Karpas-422 (cell line): Measurements from ENCODE around the gene NSD1. TPM values are rescaled to one million over a fixed set of nuclear protein-coding genes. Genes with fewer than 3 reads are reported as not detected.

ENCODE experiments used
- DNase-seq: peaks from one replicate; pipeline ENCODE4 v3.0.0-alpha.2; 2015
- H2AFZ ChIP-seq: fragments of 200-600 bp; sonication (generic); 2 replicates; pipeline ENCODE4 v1.6.1; 2014; ENCODE audit warnings: antibody characterized with exemption, low read length, mixed read lengths
- H3K27ac ChIP-seq: fragments of 200-600 bp; sonication (generic); 2 replicates; pipeline ENCODE4 v1.5.1; 2014; ENCODE audit warnings: mild to moderate bottlenecking, low read length, moderate library complexity
- H3K27me3 ChIP-seq: fragments of 200-600 bp; sonication (generic); 2 replicates; pipeline ENCODE4 v1.6.1; 2014; ENCODE audit warnings: low read length, mixed read lengths
- H3K36me3 ChIP-seq: fragments of 200-600 bp; sonication (generic); 2 replicates; pipeline ENCODE4 v1.6.1; 2014; ENCODE audit warnings: low read length, mixed read lengths; ENCODE audit not compliant: insufficient read depth
- H3K4me1 ChIP-seq: fragments of 200-600 bp; sonication (generic); 2 replicates; pipeline ENCODE4 v1.6.1; 2014; ENCODE audit warnings: mild to moderate bottlenecking, low read length, mixed read lengths
- H3K4me2 ChIP-seq: fragments of 200-600 bp; sonication (generic); 2 replicates; pipeline ENCODE4 v1.6.1; 2014; ENCODE audit warnings: low read length, low read depth, mild to moderate bottlenecking; ENCODE audit not compliant: poor library complexity, severe bottlenecking
- H3K4me3 ChIP-seq: fragments of 200-600 bp; sonication (generic); 2 replicates; pipeline ENCODE4 v1.5.1; 2014; ENCODE audit warnings: mild to moderate bottlenecking, antibody characterized with exemption, low read length, mixed read lengths
- H3K79me2 ChIP-seq: fragments of 200-600 bp; sonication (generic); 2 replicates; pipeline ENCODE4 v1.6.1; 2014; ENCODE audit warnings: mild to moderate bottlenecking, low read length, mixed read lengths
- H3K9ac ChIP-seq: fragments of 200-600 bp; sonication (generic); 2 replicates; pipeline ENCODE4 v1.6.0; 2014; ENCODE audit warnings: low read length
- H3K9me2 ChIP-seq: fragments of 200-600 bp; sonication (generic), shearing (Covaris generic); replicated peaks from 2 replicates; pipeline ENCODE4 v1.6.0; 2014; ENCODE audit warnings: mild to moderate bottlenecking, low read length, moderate library complexity; ENCODE audit not compliant: insufficient read depth
- H3K9me3 ChIP-seq: fragments of 300-700, 200-600 bp; sonication (generic); 2 replicates; pipeline ENCODE4 v1.6.1; 2014; ENCODE audit warnings: low read length, mixed read lengths
- H4K20me1 ChIP-seq: fragments of 200-600 bp; sonication (generic); 2 replicates; pipeline ENCODE4 v1.6.1; 2014; ENCODE audit warnings: mild to moderate bottlenecking, antibody characterized with exemption, low read length, low read depth; ENCODE audit not compliant: insufficient read depth
- total RNA-seq: library from RNA; depleted of rRNA; stranded (reverse); fragments of >200 nt; shearing (Covaris generic); gene quantifications from 2 replicates; pipeline ENCODE4 v1.2.3, GENCODE V29; 2014; ENCODE audit warnings: low replicate concordance

Gene NSD1
- total RNA-seq, 1 experiment from 2014 or later, result 70.9 TPM

GRCh38 chr5:177330991-177331842 is 197.6 kb downstream of the NSD1 start:
- H2AFZ ChIP-seq, result no peak overlapping the region
- no peaks in the 10 kb centered on the region for H3K79me2 ChIP-seq
- no peaks in the 10 kb centered on the region for H3K9me3 ChIP-seq
- H3K27me3 ChIP-seq, result no peaks in the 10 kb centered on the region
- H3K27ac ChIP-seq, result no peak overlapping the region
- peaks cover 5% of the 10 kb centered on the region; the same call in 1 of the 2 replicates for H4K20me1 ChIP-seq
- no peaks in the 10 kb centered on the region for H3K9me2 ChIP-seq
- peaks cover 11% of the 10 kb centered on the region; the same call in 1 of the 2 replicates for H3K36me3 ChIP-seq
- H3K4me2 ChIP-seq, result no peak overlapping the region
- H3K9ac ChIP-seq, result no peak overlapping the region
- H3K4me1 ChIP-seq, result no peaks in the 10 kb centered on the region
- DNase-seq, result no peak
- no peak overlapping the region for H3K4me3 ChIP-seq

GRCh38 chr5:177332031-177332895 is 198.7 kb downstream of the NSD1 start:
- Histone ChIP-seq H3K27ac (no peak overlapping the region), H3K36me3 (peaks cover 11% of the 10 kb centered on the region; the same call in 1 of the 2 replicates), H3K4me1 (no peaks in the 10 kb centered on the region), H2AFZ (no peak overlapping the region), H3K9me3 (no peaks in the 10 kb centered on the region), H3K9ac (no peak overlapping the region), H3K9me2 (no peaks in the 10 kb centered on the region), H3K4me2 (no peak overlapping the region), H3K79me2 (no peaks in the 10 kb centered on the region), H3K27me3 (no peaks in the 10 kb centered on the region), H3K4me3 (no peak overlapping the region), H4K20me1 (peaks cover 5% of the 10 kb centered on the region; the same call in 1 of the 2 replicates)
- DNase-seq, result no peak

DNA sequence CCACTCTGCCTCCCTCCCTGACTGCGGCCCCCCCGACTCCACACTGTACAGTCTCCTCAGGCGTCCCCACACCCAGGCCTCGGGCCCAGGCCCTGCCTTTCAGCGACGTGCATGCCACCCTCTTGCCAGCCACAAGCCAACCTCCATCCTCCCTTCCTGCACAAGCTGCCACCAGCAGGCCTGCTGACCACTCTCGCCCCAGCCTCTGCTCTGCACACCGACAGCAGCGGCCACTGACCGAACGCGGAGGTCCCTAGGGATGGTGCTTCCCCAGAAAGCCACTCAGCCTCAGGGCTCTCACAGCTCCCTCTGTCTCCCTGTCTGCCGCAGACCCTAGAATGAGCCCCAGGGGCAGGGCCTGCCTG is 199.3 kb downstream of the NSD1 start:
- H3K27ac ChIP-seq, result no peak overlapping the region
- no peak overlapping the region for H3K9ac ChIP-seq
- H4K20me1 ChIP-seq, result peaks cover 5% of the 10 kb centered on the region; the same call in 1 of the 2 replicates
- H3K4me2 ChIP-seq, result no peak overlapping the region
- no peak overlapping the region for H3K4me3 ChIP-seq
- no peaks in the 10 kb centered on the region for H3K9me3 ChIP-seq
- no peaks in the 10 kb centered on the region for H3K27me3 ChIP-seq
- no peak for DNase-seq
- H3K9me2 ChIP-seq, result no peaks in the 10 kb centered on the region
- peaks cover 11% of the 10 kb centered on the region; the same call in 1 of the 2 replicates for H3K36me3 ChIP-seq
- H3K79me2 ChIP-seq, result no peaks in the 10 kb centered on the region
- H3K4me1 ChIP-seq, result no peaks in the 10 kb centered on the region
- H2AFZ ChIP-seq, result no peak overlapping the region

- H3K4me2 ChIP-seq, result no peak overlapping the region
- H3K9ac ChIP-seq, result no peak overlapping the region
- H3K4me3 ChIP-seq, result no peak overlapping the region
- no peaks in the 10 kb centered on the region for H3K9me3 ChIP-seq
- H3K27ac ChIP-seq, result no peak overlapping the region
- H3K4me1 ChIP-seq, result no peaks in the 10 kb centered on the region
- H3K9me2 ChIP-seq, result no peaks in the 10 kb centered on the region
- no peaks in the 10 kb centered on the region for H3K79me2 ChIP-seq
- no peaks in the 10 kb centered on the region for H3K27me3 ChIP-seq
- H4K20me1 ChIP-seq, result peaks cover 5% of the 10 kb centered on the region; the same call in 1 of the 2 replicates
- H3K36me3 ChIP-seq, result peaks cover 11% of the 10 kb centered on the region; the same call in 1 of the 2 replicates
- no peak overlapping the region for H2AFZ ChIP-seq
- no peak for DNase-seq
These were observed 200.0 kb downstream of the NSD1 start for GRCh38 chr5:177333420-177334154.

GRCh38 chr5:177334155-177334551 is 200.6 kb downstream of the NSD1 start:
- Histone ChIP-seq H3K79me2 (peaks cover 4% of the 10 kb centered on the region; the same call in 1 of the 2 replicates), H4K20me1 (peaks cover 6% of the 10 kb centered on the region; the same call in 1 of the 2 replicates), H3K4me2 (no peak overlapping the region), H2AFZ (no peak overlapping the region), H3K9ac (no peak overlapping the region), H3K27me3 (no peaks in the 10 kb centered on the region), H3K4me3 (no peak overlapping the region), H3K27ac (no peak overlapping the region), H3K4me1 (no peaks in the 10 kb centered on the region), H3K9me3 (no peaks in the 10 kb centered on the region), H3K36me3 (peaks cover 11% of the 10 kb centered on the region; the same call in 1 of the 2 replicates), H3K9me2 (no peaks in the 10 kb centered on the region)
- no peak for DNase-seq

DNA sequence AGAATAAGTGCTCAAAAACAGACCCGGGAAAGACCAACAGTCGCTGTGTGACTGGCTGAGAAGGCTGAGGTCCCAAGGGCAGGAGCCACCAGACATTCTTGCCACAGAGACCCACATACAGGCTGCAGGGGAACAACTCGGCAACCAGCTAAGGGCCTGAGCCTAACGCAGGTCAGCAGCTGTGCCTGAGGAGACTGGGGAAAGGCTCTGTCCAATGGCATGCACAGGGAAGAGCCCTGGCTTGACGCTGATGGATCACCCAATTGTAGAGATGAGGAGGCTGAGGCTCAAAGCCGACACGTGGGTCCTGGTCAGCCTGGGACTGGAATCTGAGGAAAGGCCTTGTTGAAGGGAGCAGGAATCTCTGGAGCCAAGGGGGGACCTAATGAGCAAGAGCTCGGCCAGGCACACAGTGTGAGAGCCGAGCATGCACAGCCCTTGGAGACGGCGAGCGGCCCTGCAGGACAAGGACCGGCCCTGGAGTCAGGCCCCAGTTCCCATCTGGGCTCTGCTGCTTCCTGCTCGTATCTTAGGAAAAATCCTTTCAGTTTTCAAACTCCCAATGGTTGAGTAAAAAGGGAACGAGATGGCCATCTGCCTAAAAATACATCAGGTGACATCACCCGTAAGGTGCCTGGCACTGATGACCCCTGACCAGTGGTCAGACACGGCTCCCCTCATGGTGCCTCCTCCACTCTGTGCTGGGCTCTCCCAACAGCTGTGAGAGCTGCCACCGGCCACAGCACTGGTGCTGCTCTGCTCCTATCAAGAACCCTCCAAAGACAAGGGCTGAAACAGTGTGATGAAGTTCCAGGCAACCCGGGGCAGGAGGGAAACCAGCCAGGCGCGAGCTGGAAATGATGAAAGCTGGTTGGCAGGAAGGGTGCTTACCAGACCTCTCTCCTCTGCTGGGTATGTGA is 201.5 kb downstream of the NSD1 start:
- Histone ChIP-seq H3K9ac (no peak overlapping the region), H3K9me2 (no peaks in the 10 kb centered on the region), H3K4me2 (no peak overlapping the region), H3K4me1 (no peaks in the 10 kb centered on the region), H3K4me3 (no peak overlapping the region), H2AFZ (no peak overlapping the region), H3K9me3 (no peaks in the 10 kb centered on the region), H3K27ac (no peak overlapping the region), H3K36me3 (peaks cover 11% of the 10 kb centered on the region; the same call in 1 of the 2 replicates), H3K79me2 (peaks cover 13% of the 10 kb centered on the region), H4K20me1 (peaks cover 9% of the 10 kb centered on the region; the same call in 1 of the 2 replicates), H3K27me3 (no peaks in the 10 kb centered on the region)
- DNase-seq, result no peak

DNA sequence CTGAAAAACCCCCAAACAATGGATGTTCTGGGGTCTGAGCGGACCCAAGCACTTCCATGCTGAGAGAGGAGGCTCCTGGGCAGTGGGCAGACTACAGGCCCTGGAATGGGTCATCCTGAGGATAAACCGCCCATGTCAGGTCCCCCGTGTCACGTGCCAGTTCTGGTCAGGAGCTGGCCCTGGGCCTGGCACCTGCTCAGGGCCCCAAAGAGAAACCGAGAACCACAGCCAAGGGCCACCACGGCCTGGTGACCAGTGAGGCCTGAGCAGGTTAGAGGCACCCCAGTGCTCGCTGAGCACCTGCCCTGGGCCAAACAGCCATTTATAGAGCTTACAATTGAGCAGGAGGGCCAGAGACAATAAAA is 202.1 kb downstream of the NSD1 start:
- no peaks in the 10 kb centered on the region for H3K9me2 ChIP-seq
- H3K79me2 ChIP-seq, result peaks cover 15% of the 10 kb centered on the region
- H3K4me1 ChIP-seq, result no peaks in the 10 kb centered on the region
- no peak for DNase-seq
- peaks cover 11% of the 10 kb centered on the region; the same call in 1 of the 2 replicates for H3K36me3 ChIP-seq
- peaks cover 9% of the 10 kb centered on the region; the same call in 1 of the 2 replicates for H4K20me1 ChIP-seq
- no peak overlapping the region for H2AFZ ChIP-seq
- H3K9ac ChIP-seq, result no peak overlapping the region
- no peak overlapping the region for H3K27ac ChIP-seq
- H3K9me3 ChIP-seq, result no peaks in the 10 kb centered on the region
- no peaks in the 10 kb centered on the region for H3K27me3 ChIP-seq
- no peak overlapping the region for H3K4me2 ChIP-seq
- no peak overlapping the region for H3K4me3 ChIP-seq
